HG03103 (cell line): ENCODE results near the gene SMAP1.
"Not testable (repeated sequence)": the region's sequence is repeated elsewhere in the genome, so short reads cannot be mapped to it uniquely, and the experiment has no call there.

Source experiments
- ATAC-seq: cut with Tn5 transposase; IDR thresholded peaks from one replicate; pipeline ENCODE4 v1.9.1; 2021; ENCODE audit warnings: low read depth; ENCODE audit not compliant: unreplicated experiment

Gene SMAP1

DNA sequence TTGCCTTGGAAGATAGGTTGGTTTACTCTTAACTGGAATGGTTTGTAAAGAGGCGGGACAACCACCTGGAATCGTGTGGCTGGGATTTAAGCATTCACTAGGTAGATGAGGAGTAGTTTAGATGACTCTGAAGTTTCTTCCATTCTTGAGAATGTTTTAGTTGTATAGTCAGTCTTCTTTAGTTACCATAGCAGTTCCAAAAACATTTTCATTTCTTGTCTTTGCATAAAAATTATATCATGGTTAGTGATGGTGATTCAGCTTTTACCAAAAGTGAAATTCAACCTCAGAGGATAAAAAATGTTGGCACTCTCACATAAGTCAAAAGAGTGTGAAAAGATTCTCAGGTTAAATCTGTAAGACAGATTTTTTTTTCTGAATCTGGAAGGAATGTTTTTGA lies 70.3 kb downstream of the SMAP1 start:
- ATAC-seq = no peak

- no peak for ATAC-seq
Observed at GRCh38 chr6:70739534-70739933, 71.9 kb downstream of the SMAP1 start.

GRCh38 chr6:70740746-70741145 lies 73.1 kb downstream of the SMAP1 start:
- not testable (repeated sequence) for ATAC-seq

- not testable (repeated sequence) for ATAC-seq
Observed at GRCh38 chr6:70742462-70742861, 74.8 kb downstream of the SMAP1 start.

DNA sequence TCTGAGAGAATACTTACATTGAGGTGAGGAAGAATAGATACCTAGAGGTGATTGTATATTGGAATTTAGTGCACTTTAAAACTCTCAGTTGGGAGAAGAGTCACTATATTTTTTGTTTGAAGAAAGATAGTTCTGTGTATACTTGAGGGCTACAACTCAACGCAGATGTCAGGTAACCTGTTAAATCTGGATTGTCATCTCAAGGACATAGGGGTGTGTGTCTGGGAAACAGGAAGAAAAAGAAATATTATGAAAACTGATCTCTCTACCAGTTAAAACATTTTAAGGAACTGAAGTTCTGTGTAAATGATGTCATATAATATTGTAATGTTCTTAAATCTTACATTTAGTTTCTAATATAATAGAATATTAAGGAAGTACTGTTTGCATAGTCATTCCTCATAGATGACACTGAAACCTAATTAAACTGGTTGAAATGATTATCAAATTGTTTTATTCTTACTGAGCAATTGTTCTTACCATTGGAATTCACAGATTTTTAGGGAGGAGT lies 86.2 kb downstream of the SMAP1 start:
- ATAC-seq = no peak

DNA sequence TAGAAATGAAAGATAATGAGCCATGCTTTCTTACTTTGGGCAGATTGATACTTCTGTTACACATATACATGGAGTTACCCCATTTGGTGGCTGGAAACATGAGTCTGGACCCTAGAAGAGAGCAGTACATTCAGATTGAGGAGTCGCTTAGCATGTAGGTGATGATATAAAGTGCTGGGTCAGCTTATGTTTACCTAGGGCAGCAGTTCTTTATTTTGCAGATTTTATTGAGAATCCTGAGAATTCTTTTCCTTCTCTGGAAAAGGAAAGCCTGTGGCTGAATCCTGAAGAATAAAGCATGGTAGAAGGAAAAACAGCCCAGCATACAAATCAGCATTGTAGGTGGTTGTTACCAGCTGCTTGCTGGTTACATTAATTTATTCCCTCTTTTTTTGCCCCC lies 91.2 kb downstream of the SMAP1 start:
- ATAC-seq = no peak

GRCh38 chr6:70763754-70764510 lies 96.2 kb downstream of the SMAP1 start:
- ATAC-seq = no peak

DNA sequence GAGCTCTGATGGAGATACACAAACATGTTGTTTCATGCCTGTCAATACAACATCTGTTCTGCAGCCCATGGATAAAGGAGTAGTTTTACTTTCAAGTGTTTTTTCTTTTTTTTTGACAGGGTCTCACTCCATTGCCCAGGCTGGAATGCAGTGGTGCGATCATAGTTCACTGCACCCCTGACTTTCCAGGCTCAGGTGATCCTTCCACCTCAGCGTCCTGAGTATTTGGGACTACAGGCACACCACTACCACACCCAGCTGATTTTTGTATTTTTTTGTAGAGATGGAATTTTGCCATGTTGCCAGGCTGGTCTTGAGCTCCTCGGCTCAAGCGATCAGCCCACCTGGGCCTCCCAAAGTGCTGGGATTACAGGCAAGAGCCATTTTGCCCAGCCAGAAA lies 97.0 kb downstream of the SMAP1 start:
- no peak for ATAC-seq

DNA sequence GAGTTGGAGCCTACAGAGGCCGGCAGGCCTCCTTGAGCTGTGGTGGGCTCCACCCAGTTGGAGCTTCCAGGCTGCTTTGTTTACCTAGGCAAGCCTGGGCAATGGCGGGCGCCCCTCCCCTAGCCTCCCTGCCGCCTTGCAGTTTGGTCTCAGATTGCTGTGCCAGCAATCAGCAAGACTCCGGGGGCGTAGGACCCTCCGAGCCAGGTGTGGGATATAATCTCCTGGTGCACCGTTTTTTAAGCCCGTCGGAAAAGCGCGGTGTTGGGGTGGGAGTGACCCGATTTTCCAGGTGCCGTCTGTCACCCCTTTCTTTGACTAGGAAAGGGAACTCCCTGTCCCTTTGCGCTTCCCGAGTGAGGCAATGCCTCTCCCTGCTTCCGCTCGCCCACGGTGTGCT lies 103.7 kb downstream of the SMAP1 start:
- ATAC-seq = not testable (repeated sequence)

DNA sequence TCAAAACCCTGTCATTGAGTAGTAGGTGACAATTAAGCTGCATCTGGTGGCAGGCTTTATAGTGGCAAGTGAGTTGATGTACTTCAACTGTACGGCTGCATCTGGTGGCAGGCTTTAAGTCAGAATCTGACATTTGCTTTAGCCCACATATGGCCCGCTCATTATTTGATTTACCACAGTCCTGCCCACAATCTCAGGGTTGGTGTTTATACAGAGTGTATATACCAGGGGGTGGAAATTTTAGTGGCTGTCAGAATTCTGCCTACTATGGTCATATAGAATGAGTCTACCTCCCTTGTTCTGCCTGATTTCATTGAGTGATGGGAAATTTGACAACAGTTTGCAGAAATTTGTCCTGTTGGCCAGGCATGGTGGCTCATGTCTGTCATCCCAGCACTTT lies 112.3 kb downstream of the SMAP1 start:
- no peak for ATAC-seq

DNA sequence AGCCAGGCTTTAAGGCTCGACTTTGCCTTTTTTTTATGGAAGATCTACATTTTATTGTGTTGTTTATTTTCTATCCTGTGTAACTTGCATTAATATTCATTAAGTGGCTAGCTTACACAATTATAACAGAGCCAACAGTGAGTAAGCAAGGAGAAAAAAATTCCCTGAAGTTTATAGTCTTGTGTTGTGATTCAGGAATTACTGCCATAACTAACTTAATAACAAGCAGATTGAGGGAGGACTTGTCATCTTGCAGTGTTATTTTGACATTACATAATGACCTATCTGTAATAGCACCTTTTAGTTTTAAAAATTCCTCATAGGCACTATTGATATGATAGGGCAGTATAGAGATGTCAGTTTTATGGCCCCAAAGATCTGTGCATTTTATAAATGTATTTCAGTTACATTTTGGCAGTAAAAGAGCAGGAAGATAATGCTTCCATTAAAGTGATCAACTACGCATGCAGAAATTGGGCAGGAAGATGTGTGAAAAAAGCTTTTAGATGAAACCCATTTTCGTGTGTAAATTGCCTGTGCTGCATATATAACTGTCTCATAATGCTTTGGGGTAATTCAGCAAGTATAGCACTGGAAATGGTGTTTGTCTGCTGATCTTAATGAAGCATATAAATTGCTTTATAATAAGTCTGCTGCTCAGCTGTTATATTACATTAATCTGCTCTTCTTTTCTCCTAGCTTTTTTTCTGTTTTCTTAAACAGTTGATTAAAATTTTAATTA lies 123.0 kb downstream of the SMAP1 start:
- ATAC-seq = no peak

GRCh38 chr6:70797625-70798024 lies 129.9 kb downstream of the SMAP1 start:
- ATAC-seq = peak; percentile 91

DNA sequence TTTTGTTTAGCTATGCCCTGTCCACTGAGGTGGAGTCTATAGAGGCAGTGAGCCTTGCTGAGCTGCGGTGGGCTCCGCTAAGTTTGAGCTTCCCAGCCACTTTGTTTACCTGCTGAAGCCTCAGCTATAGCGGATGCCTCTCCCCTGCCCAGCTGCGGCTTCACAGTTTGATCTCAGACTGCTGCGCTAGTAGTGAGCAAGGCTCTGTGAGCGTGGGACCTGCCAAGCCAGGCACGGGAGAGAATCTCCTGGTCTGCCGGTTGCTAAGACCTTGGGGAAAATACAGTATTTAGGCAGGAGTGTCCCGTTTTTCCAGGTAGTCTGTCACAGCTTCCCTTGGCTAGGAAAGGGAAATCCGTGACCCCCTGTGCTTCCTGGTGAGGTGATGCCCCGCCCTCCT lies 138.4 kb downstream of the SMAP1 start:
- no peak for ATAC-seq

GRCh38 chr6:70811788-70812187 lies 144.1 kb downstream of the SMAP1 start:
- no peak for ATAC-seq

- no peak for ATAC-seq
Observed at GRCh38 chr6:70813885-70814284, 146.2 kb downstream of the SMAP1 start.

- ATAC-seq = no peak
Observed at GRCh38 chr6:70819646-70820045, 152.0 kb downstream of the SMAP1 start.

- no peak for ATAC-seq
Observed at GRCh38 chr6:70820778-70821177, 153.1 kb downstream of the SMAP1 start.

GRCh38 chr6:70821751-70822150 lies 154.1 kb downstream of the SMAP1 start:
- ATAC-seq = no peak

DNA sequence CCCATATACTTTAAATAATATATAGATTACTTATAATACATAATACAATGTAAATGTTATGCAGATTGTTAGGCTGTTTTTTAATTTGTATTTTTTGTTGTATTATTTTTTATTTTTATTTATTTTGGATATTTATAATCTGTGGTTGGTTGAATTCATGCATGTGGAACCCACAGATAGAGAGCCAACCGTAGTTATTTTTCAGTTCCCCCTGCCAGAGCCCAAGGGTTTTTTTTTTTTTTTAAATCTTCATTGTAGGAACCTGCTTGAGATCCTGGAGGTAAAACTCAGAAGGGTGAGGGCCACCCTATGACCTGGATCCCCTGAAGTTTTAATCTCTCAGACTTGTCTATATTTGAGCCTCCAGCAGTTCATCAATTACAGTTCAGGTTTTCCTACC lies 156.0 kb downstream of the SMAP1 start:
- peak; percentile 75 for ATAC-seq

DNA sequence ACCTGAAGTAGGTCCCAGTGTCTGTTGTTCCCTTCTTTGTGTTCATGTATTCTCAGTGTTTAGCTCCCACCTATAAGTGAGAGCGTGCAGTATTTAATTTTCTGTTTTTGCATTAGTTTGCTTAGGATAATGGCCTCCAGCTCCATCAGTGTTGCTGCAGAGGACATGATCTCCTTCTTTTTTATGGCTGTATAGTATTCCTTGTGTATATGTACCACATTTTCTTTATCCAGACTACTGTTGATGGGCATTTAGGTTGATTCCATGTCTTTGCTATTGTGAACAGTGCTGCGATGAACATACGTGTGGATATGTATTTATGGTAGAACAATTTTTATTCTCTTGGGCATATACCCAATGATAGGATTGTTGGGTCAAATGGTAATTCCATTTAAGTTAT lies 163.7 kb downstream of the SMAP1 start:
- ATAC-seq = no peak

DNA sequence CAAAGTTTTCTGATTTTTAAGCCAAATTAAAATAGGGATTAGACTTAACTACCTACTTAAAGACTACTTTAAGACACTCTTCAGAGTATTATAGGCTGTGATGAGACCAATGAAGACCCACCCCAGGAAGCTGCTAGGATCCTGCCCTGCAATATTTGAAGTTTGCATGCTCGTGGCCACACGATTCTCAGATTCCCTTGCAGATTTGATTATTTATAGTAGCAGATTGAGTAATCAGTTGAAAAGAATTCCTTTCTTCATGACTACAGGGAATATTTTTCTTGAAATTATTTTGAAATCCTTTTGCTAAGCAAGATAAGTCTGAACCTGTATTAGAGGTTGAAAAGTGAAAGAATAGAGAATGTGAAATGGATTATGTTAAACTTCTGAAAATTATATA lies 166.8 kb downstream of the SMAP1 start:
- ATAC-seq = no peak

DNA sequence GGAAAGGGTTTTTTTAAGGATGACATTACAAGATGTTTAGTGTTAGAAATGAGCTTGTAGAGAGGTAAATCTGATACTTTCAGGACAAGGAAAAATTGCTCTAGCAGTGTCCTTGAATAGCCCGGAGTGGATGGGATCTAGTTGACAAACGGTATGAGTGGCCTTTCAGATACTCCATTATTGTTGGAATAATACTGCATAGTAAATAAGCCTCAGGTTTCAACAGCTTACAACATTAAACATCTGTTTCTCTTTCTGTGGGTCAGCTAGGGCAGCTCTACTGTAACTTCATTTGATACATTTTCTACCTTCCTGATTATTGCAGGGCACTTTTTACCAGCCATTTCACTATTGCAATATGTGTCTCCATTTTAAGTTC lies 171.2 kb downstream of the SMAP1 start:
- no peak for ATAC-seq
